HUES6 (cell line): ENCODE results near the gene ADAM8.
"Not testable (repeated sequence)": the region's sequence is repeated elsewhere in the genome, so short reads cannot be mapped to it uniquely, and the experiment has no call there.

Experiments used
- H3K27ac ChIP-seq: 2 replicates; pipeline ENCODE4 v1.7.0; 2013; ENCODE audit warnings: low read depth, mild to moderate bottlenecking, low read length, inconsistent platforms
- H3K27me3 ChIP-seq: 2 replicates; pipeline ENCODE4 v1.6.1; 2013; ENCODE audit warnings: low read length; ENCODE audit not compliant: control insufficient read depth, insufficient read depth
- H3K36me3 ChIP-seq: 2 replicates; pipeline ENCODE4 v1.6.1; 2013; ENCODE audit warnings: low read length; ENCODE audit not compliant: control insufficient read depth, insufficient read depth
- H3K4me1 ChIP-seq: 2 replicates; pipeline ENCODE4 v1.6.1; 2013; ENCODE audit warnings: low read length; ENCODE audit not compliant: control insufficient read depth, insufficient read depth
- H3K4me3 ChIP-seq: 2 replicates; pipeline ENCODE4 v1.5.1; 2013; ENCODE audit warnings: low read depth, low read length
- H3K9ac ChIP-seq: one replicate; pipeline ENCODE4 v1.6.1; 2013; ENCODE audit warnings: mild to moderate bottlenecking, low read length
- H3K9me3 ChIP-seq: 2 replicates; pipeline ENCODE4 v1.6.1; 2013; ENCODE audit warnings: low read depth, low read length; ENCODE audit not compliant: control insufficient read depth, insufficient read depth

Gene ADAM8

GRCh38 chr10:133267293-133267692 is 9.4 kb downstream of the ADAM8 start:
- Histone ChIP-seq H3K4me3 (no peak overlapping the region), H3K4me1 (peaks cover 6% of the 10 kb centered on the region; the same call in 1 of the 2 replicates), H3K36me3 (no peaks in the 10 kb centered on the region), H3K27me3 (peaks cover 18% of the 10 kb centered on the region), H3K27ac (no peak overlapping the region), H3K9ac (no peak overlapping the region), H3K9me3 (no peaks in the 10 kb centered on the region)

- no peak overlapping the region for H3K27ac ChIP-seq
- no peak overlapping the region for H3K4me3 ChIP-seq
- no peaks in the 10 kb centered on the region for H3K36me3 ChIP-seq
- peaks cover 20% of the 10 kb centered on the region for H3K27me3 ChIP-seq
- no peak overlapping the region for H3K9ac ChIP-seq
- H3K9me3 ChIP-seq, result no peaks in the 10 kb centered on the region
- peaks cover 8% of the 10 kb centered on the region; the same call in 1 of the 2 replicates for H3K4me1 ChIP-seq
Measured at GRCh38 chr10:133266056-133266795, 10.4 kb downstream of the ADAM8 start.

GRCh38 chr10:133265052-133265451 is 11.6 kb downstream of the ADAM8 start:
- Histone ChIP-seq H3K27me3 (peaks cover 23% of the 10 kb centered on the region), H3K4me1 (peaks cover 10% of the 10 kb centered on the region; the same call in 1 of the 2 replicates)
- H3K27ac ChIP-seq, H3K9ac ChIP-seq, H3K9me3 ChIP-seq, H3K4me3 ChIP-seq, H3K36me3 ChIP-seq: not testable (repeated sequence)

GRCh38 chr10:133264461-133264860 is 12.2 kb downstream of the ADAM8 start:
- no peak overlapping the region for H3K9ac ChIP-seq
- peaks cover 10% of the 10 kb centered on the region; the same call in 1 of the 2 replicates for H3K4me1 ChIP-seq
- H3K27ac ChIP-seq, result no peak overlapping the region
- no peak overlapping the region for H3K4me3 ChIP-seq
- no peaks in the 10 kb centered on the region for H3K9me3 ChIP-seq
- H3K27me3 ChIP-seq, result peaks cover 23% of the 10 kb centered on the region
- H3K36me3 ChIP-seq, result no peaks in the 10 kb centered on the region

GRCh38 chr10:133263674-133264073 is 13.0 kb downstream of the ADAM8 start:
- Histone ChIP-seq H3K4me1 (peaks cover 15% of the 10 kb centered on the region; the same call in 1 of the 2 replicates), H3K4me3 (no peak overlapping the region), H3K36me3 (no peaks in the 10 kb centered on the region), H3K27ac (no peak overlapping the region), H3K9ac (no peak overlapping the region), H3K9me3 (no peaks in the 10 kb centered on the region), H3K27me3 (peaks cover 23% of the 10 kb centered on the region)

GRCh38 chr10:133262696-133263095 is 14.0 kb downstream of the ADAM8 start:
- H3K9ac ChIP-seq, result no peak overlapping the region
- H3K9me3 ChIP-seq, result no peaks in the 10 kb centered on the region
- H3K27me3 ChIP-seq, result peaks cover 23% of the 10 kb centered on the region
- no peak overlapping the region for H3K4me3 ChIP-seq
- H3K4me1 ChIP-seq, result peaks cover 21% of the 10 kb centered on the region
- no peaks in the 10 kb centered on the region for H3K36me3 ChIP-seq
- no peak overlapping the region for H3K27ac ChIP-seq

GRCh38 chr10:133261726-133262325 is 14.8 kb downstream of the ADAM8 start:
- peaks cover 23% of the 10 kb centered on the region for H3K27me3 ChIP-seq
- peak overlapping the region; percentile 27 for H3K9ac ChIP-seq
- peak overlapping the region; percentile 68 for H3K4me3 ChIP-seq
- H3K36me3 ChIP-seq, result no peaks in the 10 kb centered on the region
- 0 out of 2 replicates have a peak overlapping the region, but pooled peaks have one; percentile 45 for H3K27ac ChIP-seq
- no peaks in the 10 kb centered on the region for H3K9me3 ChIP-seq
- H3K4me1 ChIP-seq, result peaks cover 29% of the 10 kb centered on the region

GRCh38 chr10:133260895-133261725 is 15.6 kb downstream of the ADAM8 start:
- Histone ChIP-seq H3K27me3 (peaks cover 23% of the 10 kb centered on the region), H3K36me3 (no peaks in the 10 kb centered on the region), H3K4me1 (peaks cover 29% of the 10 kb centered on the region), H3K27ac (0 out of 2 replicates have a peak overlapping the region, but pooled peaks have one; percentile 45), H3K9ac (peak overlapping the region; percentile 27), H3K4me3 (peak overlapping the region; percentile 68), H3K9me3 (no peaks in the 10 kb centered on the region)

- no peak overlapping the region for H3K9ac ChIP-seq
- no peak overlapping the region for H3K27ac ChIP-seq
- H3K9me3 ChIP-seq, result no peaks in the 10 kb centered on the region
- H3K4me3 ChIP-seq, result no peak overlapping the region
- H3K4me1 ChIP-seq, result peaks cover 29% of the 10 kb centered on the region
- H3K27me3 ChIP-seq, result peaks cover 23% of the 10 kb centered on the region
- H3K36me3 ChIP-seq, result no peaks in the 10 kb centered on the region
Measured at GRCh38 chr10:133259602-133259989, 17.1 kb downstream of the ADAM8 start.

GRCh38 chr10:133258818-133259601 is 17.7 kb downstream of the ADAM8 start:
- Histone ChIP-seq H3K4me3 (no peak overlapping the region), H3K27ac (no peak overlapping the region), H3K27me3 (peaks cover 20% of the 10 kb centered on the region), H3K9me3 (no peaks in the 10 kb centered on the region), H3K4me1 (peaks cover 29% of the 10 kb centered on the region), H3K36me3 (no peaks in the 10 kb centered on the region), H3K9ac (no peak overlapping the region)
